ENCODE data around the gene PRSS1.
"Not testable (repeated sequence)": the region's sequence is repeated elsewhere in the genome, so short reads cannot be mapped to it uniquely, and the experiment has no call there.

The PRSS1 gene

GRCh38 chr7:142749218-142749993, at the start of gene PRSS1:
Gene PRSS1 (plus strand): TSS chr7:142749472. CDS start chr7:142749485, 13 bp downstream.
- no peak for DNase-seq

DNA sequence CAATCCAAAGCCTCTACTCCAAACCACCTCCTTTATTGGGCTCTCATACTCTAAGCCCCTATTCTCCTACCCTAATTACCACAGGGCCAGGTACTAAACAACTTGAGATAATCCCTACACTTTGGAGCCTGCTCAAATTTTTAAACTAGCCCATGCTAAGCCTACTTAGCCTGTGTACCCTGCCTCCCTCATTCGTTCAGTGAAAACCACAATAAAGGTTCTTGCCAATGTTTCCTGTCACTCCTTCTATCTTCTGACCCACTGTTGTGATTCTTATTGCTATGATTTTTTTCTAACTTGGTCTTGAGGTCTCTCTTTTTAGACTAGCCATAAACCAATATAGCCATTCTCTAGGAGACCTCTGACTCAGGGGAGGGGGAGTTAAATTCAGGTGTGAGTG, 48.3 kb upstream of the PRSS1 start:
- DNase-seq = not testable (repeated sequence)

DNA sequence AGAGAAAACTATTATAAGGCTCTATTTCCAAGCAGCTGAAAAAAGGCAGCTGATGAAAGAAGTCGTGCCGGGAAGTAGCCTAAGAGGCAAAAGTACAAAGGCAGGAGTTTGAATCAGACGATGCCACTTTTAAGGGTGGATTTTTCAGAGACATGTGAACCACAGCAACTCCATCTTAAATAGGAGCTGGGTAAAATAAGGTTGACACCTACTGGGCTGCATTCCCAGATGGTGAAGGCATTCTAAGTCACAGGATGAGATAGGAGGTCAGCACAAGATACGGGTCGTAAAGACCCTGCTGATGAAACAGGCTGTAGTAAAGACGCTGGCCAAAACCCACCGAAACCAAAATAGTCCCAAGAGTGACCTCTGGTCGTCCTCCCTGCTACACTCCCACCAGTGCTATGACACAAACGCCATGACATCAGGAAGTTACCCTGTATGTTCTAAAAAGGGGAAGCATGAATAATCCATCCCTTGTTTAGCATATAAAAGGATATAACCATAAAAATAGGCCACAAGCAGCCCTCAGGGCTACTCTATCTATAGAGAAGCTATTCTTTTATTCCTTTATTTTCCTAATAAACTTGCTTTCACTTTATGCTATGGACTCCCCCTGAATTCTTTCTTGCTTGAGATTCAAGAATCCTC, 45.5 kb upstream of the PRSS1 start:
- DNase-seq = no peak

GRCh38 chr7:142708726-142709125, 40.5 kb upstream of the PRSS1 start:
- not testable (repeated sequence) for DNase-seq

DNA sequence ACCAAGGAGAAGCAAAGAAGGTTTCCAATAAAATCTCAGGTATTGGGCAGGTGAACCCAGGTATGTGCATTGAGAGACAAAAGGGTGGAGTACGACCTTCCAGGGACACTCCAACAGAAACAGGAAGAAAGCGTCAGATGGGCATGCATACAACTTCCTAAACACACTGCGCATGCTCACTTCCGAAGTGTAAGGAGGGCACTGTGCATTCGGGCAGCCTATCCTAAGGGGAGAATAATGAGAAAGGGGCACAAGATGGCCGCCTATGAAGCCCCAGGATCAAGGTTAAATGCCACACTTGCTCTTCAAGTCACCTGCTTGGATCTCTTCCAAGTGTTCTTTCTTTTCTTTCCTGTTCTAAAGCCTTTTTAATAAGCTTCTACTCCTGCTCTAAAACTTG, 39.4 kb upstream of the PRSS1 start:
- DNase-seq = no peak

DNA sequence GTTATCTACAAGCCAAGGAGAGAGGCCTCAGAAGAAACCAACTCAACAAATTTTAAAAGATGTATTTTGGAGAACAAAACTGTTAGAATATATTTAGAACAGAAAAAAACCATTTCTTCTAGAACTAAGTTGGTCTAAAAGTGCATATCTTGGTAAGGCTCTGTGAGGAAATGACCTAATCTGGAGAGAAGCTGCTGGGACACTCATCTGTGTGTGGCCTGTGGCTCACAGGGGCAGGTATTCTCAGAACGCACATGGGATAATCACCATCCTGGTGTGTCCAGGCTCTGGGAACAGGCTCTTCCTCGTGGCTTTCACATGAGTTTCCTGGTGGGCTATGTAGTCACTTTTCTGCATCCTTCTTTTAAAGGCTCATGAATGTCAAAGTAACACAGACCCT, 38.1 kb upstream of the PRSS1 start:
- DNase-seq = no peak

GRCh38 chr7:142711746-142712616, 37.3 kb upstream of the PRSS1 start:
- no peak for DNase-seq

DNA sequence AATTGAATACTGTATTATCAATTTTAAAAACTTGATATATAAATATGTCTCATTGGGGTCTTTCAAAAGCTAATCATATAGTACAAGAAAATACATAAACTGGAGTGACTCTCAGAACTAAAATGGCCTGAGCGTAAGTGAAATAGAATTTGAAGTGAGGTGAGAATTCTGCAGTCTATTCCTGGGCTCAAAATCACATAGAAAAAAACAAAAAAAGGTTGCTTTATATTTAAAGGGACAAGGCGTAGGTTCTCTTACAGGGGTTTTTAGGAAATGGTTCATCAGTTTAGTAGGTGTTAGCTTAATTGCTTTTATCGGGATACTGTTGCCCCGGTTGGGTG, 36.7 kb upstream of the PRSS1 start:
- DNase-seq = no peak

DNA sequence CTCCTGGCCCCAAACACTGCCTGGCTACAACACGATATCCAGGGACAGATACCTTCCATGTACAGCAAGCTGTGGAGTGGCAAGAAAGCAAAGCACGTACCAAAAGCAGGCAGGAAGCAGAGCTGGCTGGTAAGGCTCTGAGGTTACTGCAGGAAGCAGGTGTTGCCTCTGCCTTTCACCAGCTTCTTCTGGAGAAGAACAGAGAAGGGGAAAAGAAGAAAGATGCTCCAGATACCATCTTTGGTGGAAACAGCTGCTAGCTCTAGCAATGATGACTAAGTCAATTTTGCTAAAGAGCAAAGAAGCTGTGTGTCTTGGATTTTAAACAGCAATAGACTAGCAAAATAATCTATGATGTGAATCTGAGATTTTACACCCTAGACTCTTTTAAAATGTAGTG, 34.9 kb upstream of the PRSS1 start:
- DNase-seq = no peak

DNA sequence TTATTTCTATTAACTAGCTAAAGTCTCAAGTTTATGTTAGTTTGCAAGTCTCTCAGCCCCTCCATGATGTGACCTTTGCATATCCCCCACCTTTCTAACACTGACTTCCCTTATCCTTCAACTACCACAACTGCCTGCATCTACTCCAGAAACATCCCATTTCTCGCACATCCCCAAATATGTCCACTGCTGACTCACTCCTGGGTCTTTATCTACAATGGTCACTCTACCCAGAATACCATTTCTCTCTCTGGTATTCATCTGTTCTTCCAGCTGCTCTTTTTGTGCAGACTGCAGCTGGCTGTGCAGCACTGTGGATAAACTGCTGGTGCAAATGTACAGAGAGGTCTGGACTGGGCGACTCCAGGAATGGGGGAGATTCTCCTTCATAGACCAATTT, 32.7 kb upstream of the PRSS1 start:
- DNase-seq = no peak

GRCh38 chr7:142717453-142717852, 31.8 kb upstream of the PRSS1 start:
- no peak for DNase-seq

DNA sequence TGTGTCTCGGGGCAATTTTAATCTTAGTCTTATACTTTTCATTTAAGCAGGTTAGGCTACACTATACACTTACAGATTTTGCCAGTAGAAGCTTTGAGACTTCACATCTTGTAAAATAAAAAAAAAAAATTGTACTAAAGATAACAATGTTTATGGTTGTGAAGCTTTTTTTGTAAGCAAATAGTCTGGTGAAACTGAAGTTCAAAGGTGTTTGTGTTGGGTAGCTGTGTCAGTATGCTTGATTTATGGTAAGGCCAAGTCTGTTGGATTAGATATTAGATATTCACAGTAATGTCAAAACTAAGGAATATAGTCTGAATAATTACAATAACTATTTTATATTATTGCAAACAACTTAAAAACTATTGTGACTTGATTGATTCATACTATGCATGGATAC, 31.0 kb upstream of the PRSS1 start:
- no peak for DNase-seq

GRCh38 chr7:142720172-142720773, 29.0 kb upstream of the PRSS1 start:
- no peak for DNase-seq

DNA sequence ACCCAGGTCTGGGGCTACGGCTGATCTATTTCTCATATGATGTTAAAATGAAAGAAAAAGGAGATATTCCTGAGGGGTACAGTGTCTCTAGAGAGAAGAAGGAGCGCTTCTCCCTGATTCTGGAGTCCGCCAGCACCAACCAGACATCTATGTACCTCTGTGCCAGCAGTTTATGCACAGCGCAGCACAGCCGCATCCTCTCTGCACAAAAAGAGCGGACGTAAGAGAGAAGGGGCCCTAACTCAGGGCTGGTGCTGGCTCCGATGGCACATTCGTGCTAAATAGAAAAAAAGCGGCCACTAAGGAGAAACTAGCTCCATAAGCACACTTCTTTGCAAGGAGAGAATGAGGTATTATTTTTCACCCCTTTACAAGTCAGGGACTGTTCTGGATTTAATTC, 28.3 kb upstream of the PRSS1 start:
- no peak for DNase-seq

GRCh38 chr7:142722248-142722794, 27.0 kb upstream of the PRSS1 start:
- DNase-seq = no peak

- no peak for DNase-seq
Observed at GRCh38 chr7:142733271-142733670, 16.0 kb upstream of the PRSS1 start.

DNA sequence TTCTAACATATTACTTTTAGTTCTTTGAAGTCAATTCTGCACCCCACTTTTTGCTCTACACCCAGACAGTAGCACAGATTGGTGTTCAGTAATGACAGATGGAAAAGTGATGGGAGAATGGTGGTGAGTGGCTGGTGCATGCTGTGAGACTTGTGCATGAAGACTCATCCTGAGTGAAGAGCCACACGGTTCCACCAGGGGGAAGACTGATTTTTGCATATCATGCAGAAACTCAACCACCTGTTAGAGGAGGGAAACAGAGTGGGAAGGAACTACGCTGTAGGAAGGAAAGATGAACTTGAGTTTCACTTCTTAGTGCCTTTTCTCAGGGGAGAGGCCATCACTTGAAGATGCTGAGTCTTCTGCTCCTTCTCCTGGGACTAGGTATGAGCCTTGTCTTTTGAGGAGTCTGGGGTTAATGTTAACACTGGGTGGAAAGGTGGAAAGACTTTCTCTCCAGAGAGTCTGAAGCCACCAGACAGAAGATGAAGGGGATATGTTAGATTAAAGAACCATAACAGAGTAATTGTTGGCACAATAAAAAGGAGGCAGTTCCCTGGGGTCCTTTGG, 9.3 kb upstream of the PRSS1 start:
- no peak for DNase-seq

DNA sequence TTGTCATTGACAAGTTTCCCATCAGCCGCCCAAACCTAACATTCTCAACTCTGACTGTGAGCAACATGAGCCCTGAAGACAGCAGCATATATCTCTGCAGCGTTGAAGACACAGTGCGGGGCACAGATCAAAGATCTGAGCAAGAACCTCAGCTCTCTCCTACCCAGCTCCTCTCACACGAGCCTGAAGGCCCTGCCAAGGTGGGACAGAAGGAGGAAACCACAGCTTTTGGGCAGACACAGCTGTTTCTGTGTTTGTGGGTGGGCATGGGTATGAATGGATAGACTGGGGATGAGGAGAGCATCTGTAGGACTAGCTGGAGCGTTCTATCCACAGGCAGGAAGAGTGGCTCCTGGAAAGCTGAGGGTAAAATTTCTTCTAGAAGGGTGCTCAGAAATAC, 8.5 kb upstream of the PRSS1 start:
- no peak for DNase-seq

DNA sequence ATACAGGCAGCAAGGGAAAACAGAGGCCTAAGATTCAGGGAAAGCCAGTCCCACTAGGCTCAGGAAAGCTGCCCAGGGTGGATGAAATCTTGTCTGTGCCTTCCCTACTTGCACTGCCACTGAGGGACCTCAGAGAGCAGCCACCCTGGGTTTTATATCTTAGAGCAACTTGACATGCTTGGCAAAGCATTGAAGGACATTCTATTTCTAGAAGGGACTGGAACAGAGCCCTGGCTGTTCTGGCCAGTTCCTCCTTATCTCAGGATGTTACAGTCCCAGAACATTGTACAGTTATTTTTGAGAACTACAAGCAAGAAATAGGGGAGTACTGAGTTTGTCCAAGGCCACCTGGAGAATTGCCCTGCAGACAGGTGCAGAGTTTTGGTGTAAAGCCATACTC, 7.3 kb upstream of the PRSS1 start:
- not testable (repeated sequence) for DNase-seq

DNA sequence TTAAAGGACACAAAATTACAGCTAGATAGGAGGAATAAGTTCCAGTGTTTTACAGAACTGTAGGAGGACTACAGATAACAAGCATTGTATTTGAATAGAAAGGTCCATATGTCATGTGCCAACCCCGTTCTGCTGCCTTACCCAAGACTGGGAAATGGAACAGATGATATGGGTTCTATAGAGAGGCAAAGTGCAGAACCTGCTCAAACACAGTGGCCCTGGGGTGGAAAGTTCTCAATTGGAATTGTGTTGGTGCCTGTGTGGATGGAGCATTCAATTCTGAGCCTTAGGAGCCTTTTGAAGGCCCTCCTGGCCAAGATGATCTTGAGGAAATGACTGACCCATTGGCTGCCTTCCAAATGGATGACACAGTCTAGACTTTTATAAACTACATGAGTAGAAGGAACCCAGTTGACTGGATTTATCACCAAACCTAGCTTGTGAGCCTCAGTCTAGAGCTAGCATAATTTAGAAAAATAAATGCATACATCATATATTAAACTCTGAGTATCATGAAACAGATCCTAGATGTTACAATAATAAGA, 4.1 kb upstream of the PRSS1 start:
- no peak for DNase-seq

- no peak for DNase-seq
Observed at GRCh38 chr7:142745745-142746144, 3.5 kb upstream of the PRSS1 start.

DNA sequence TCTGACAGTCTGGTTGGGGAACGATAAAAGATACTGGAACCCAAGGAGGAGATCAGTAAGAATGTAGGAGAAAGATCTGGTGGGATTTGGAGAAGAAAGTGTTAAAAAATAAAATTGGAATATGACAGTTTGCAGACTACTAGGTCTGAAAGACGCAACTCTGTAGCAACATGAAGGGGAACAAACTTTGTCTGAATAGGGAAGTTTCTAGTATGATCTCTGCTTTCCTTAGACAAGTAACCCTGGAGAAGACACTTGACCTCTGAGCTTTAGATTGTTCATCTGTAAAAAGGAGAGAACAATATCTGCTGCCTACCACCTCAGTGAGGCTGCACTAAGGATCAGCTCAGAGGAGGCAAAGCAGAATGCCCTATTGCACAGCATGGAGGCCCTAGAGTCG, 3.0 kb upstream of the PRSS1 start:
- DNase-seq = no peak

Measured in activated T-cell treated with anti-CD3 and anti-CD28 coated beads, Interleukin-2, amount 50 U/mL, for 1 hour (primary cell).